Stimulated activated CD4-positive, alpha-beta T cell treated with anti-CD3 and anti-CD28 coated beads, Interleukin-1b, Interleukin-23, amount 100 ng/mL, for 4 hours (primary cell): ENCODE data around the gene FCHSD2.
"Not testable (repeated sequence)": the region's sequence is repeated elsewhere in the genome, so short reads cannot be mapped to it uniquely, and the experiment has no call there.

ENCODE experiments used
- DNase-seq, 2 donors: peaks; one replicate each; pipeline ENCODE4 v3.0.0-alpha.2; 2020; ENCODE audit warnings: low read depth in 2 of 2

FCHSD2 gene

DNA sequence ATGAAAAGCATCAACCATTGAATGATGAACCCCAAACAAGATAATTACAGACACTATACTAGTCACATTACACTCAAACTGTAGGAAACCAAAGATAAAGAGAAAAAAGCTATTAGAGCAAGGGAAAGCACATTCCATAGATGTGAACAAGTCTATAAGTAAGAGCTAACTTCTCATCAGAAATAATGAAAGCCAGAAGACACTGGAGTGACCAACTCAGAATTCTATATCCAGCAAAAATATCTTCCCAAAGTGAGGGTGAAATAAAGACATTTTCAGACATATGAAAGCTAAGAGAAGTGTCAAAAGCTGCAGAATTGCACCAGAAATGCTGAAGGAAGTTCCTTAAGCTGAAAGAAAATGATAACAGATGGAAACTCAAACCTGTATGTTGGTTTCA lies 17.3 kb downstream of the FCHSD2 start:
- no peak for DNase-seq

DNA sequence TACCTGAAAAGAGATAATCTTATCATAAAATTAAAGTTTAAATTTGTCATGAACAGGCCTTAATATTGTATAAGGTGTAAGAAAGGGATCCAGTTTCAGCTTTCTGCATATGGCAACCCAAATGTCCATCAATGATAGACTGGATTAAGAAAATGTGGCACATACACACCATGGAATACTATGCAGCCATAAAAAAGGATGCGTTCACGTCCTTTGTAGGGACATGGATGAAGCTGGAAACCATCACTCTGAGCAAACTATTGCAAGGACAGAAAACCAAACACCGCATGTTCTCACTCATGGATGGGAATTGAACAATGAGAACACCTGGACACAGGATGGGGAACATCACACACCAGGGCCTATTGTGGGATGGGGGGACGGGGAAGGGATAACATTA lies 18.2 kb downstream of the FCHSD2 start:
- DNase-seq = not testable (repeated sequence)

DNA sequence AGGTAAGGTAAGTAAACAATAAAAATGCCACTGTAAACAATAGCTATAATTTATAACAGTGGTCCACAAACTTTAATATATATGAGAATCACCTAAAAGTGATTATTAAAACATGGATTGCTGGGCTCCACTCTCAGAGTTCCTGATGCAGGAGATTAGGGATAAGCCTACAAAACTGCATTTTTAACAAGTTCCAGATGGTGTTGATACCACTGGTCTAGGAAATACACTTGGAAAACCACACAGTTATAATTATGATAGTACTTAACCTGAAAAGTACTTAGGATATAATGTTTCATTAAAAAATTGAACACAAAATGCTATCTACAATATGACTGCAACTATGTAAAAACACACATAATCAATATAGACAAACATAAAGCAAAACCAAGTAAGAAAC lies 20.4 kb downstream of the FCHSD2 start:
- no peak for DNase-seq

- DNase-seq = no peak
These were observed 25.0 kb downstream of the FCHSD2 start for GRCh38 chr11:73117071-73117470.

- DNase-seq = no peak
These were observed 25.5 kb downstream of the FCHSD2 start for GRCh38 chr11:73116636-73117035.

- no peak for DNase-seq
These were observed 27.3 kb downstream of the FCHSD2 start for GRCh38 chr11:73114835-73115220.

DNA sequence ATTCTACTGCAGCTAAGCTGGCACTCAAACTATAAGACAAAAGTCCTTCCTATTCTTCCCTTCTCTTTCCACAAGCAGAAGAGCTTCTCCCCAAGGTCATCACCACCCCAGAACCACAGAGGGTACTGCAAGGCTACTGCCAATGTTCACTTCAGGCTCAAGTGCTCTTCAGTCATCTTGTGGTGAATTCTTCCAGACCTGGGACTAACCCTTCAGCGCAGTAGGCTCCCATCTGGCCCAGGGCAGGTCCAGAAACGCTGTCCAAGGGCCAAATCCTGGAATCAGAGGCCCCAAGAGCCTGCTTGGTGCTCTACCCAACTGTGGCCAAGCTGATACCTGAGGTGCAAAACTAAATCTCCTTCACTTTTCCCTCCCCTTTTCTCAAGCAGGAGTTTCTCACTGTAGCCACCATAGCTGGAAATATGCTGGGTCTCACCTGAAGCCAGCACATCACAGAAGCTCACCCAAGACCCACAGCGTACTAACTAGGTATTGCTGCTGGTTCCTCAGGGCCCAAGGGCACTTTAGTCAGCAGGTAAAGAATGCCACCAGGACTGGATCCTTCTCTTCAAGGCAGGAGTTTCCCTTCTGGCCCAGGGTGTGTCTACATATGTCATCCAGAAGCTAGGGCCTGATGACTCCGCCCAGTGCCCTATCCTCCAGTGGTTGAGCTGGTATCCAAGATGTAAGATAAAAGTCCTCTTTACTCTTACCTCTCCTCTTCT lies 27.8 kb downstream of the FCHSD2 start:
- DNase-seq = no peak

- DNase-seq = no peak
These were observed 28.7 kb downstream of the FCHSD2 start for GRCh38 chr11:73113426-73113825.

DNA sequence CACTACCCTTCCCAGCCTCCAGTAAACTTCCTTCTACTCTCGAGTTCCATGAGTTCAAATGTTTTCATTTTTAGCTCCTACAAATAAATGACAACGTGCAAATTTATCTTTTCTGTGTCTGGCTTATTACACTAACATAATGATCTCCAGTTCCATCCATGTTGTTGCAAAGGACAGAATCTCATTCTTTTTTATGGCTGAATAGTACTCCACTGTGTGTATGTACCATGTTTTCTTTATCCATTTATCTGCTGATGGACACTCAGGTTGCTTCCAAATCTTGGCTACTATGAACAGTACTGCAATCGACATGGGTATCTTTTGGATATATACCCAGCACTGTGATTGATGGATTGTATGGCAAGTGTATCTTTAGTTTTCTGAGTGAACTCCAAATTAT lies 34.5 kb downstream of the FCHSD2 start:
- DNase-seq = no peak

- no peak for DNase-seq
These were observed 35.8 kb downstream of the FCHSD2 start for GRCh38 chr11:73106347-73106746.

DNA sequence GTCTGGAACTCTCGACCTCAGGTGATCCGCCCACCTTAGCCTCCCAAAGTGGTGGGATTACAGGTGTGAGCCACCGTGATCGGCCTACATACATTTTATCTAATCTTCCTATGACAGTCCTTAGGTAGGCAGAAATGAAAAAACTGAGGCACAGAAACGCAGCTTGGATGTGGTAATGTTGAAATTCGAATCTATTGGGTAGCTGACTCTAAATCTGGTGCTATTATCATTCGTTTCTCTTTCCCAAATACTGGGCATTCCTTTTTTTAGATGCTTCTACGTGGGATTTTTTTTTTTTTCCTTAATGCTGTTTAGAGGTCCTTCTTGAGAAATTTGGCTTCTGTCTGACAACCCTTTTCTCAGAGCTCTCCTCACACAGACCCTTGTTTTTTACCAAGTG lies 41.5 kb downstream of the FCHSD2 start:
- no peak for DNase-seq

GRCh38 chr11:73099512-73100266 lies 42.4 kb downstream of the FCHSD2 start:
- no peak for DNase-seq

GRCh38 chr11:73095613-73096012 lies 46.5 kb downstream of the FCHSD2 start:
- no peak for DNase-seq

- DNase-seq = no peak
These were observed 50.4 kb downstream of the FCHSD2 start for GRCh38 chr11:73091521-73092305.

GRCh38 chr11:73087730-73088129 lies 54.4 kb downstream of the FCHSD2 start:
- DNase-seq = no peak

- DNase-seq = no peak
These were observed 56.8 kb downstream of the FCHSD2 start for GRCh38 chr11:73085189-73085875.

DNA sequence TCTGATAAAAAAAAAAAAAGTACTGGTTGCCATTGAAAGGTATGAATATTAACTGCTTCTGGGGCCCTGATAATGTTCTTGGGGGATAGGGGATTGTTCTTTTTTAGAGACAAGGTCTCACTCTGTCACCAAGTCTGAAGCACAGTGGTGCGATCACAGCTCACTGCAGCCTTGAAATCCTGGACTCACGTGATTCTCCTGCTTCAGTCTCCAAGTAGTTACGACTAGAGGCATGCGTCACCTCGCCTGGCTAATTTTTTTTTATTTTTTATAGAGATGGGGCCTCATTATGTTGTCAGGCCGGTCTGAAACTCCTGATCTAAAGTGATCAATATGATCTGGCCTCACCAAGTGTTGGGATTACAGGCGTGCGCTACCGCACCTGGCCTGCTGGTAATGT lies 63.5 kb downstream of the FCHSD2 start:
- DNase-seq = no peak

GRCh38 chr11:73077454-73077853 lies 64.7 kb downstream of the FCHSD2 start:
- no peak for DNase-seq

- DNase-seq = no peak
These were observed 67.8 kb downstream of the FCHSD2 start for GRCh38 chr11:73074319-73074718.

DNA sequence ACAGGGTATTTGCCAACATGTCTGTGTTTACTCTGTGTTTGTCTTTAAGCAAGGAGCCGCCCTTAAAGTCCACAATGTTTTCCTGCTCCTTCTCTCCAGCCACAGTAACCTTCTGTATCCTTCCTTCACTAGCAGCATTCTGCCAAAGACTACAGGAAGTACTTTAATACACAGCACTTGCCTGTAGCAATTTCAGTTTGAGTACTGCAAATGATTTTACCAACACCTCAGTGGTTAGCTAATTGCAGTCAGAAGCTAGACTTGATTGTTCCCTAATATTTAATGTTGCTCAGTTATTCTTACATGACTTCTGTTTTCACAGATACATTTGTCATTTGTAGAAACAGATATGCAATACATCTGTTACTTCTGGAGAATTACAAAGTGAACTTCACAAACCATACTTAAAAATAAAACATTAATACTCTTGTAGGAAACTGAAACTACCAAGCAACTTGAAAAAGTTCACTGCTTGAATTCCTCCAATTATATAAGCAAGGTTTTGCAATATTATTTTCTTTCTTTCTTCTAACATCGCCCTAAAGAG lies 69.1 kb downstream of the FCHSD2 start:
- DNase-seq = no peak

GRCh38 chr11:73070653-73071052 lies 71.5 kb downstream of the FCHSD2 start:
- DNase-seq = no peak
